GM10248 (cell line): Measurements from ENCODE around the gene CHD6.
A peak's percentile ranks its signal among the peaks of the same experiment; 100 is the strongest.

Experiments
- CTCF ChIA-PET: fragments of 300-600 bp; sonication (Branson Sonifier 250); formaldehyde crosslinking; extraction: SDS; loops from one replicate; lab custom pipeline; 2021; ENCODE audit warnings: antibody characterized with exemption; lab: Yijun Ruan, JAX
- POLR2A ChIA-PET: fragments of 350-650 bp; sonication (Branson Sonifier 250); formaldehyde crosslinking; extraction: SDS; loops from one replicate; lab custom pipeline; 2020; ENCODE audit warnings: antibody characterized with exemption; lab: Yijun Ruan, JAX
- DNase-seq: peaks from one replicate; pipeline ENCODE4 v3.0.0; 2012; ENCODE audit errors: extremely low spot score
- CTCF ChIP-seq: IDR thresholded peaks from 2 replicates; pipeline ENCODE4 v1.5.1; 2012; ENCODE audit warnings: mild to moderate bottlenecking, low read depth; ENCODE audit errors: extremely low read depth, missing control alignments, control extremely low read depth

The CHD6 gene

DNA sequence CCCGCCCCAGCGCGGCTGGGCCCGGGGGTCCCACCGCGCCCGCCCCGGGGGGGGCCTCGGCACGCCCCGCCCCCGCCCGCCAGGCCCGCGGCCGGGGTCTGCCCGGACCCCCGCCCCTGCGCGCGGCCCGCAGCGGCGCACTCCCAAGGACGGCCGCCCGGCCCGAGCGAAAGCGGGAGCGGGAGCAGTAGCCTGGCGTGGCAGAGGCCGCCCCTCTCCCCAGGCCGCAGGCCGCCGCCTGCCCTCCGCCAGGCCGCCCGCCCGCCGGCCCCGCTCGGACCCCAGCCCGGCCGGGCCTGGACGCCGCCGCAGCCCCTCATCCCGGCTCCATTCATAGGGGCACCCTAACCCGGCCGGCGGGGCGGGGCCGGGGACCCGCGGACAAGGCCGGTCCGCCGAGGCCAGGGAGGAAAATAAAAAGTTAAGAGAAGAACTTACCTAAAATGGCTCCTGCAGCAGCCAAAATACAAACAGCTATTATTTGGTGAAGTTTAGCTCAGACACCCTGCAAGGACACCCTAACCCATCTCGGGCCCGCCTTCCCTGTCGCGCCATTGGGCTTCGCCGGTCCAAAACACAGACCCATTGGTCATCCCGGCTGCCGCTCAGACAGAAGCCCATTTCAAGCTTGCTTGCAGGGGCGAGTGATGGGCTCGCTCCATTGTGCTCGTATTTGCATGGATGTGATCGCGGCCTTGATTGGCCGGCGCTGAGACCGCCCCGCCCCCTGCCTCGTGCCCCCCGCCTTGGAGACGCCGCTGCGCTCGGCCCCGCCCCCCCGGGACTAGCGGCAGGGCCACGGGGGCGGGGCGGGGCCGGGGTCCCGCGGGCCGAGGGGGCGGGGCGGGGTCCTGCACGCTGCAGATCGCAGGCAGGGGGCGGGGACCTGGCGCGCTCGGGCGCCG, at the start of gene CHD6:
Gene CHD6 (minus strand): TSS at position 476 of the 905 bp plus-strand sequence. CDS start 67,040 bp downstream, outside the sequence.
- ChIA-PET POLR2A (interaction anchor here (1.0 to 1.1 kb wide), 3 partner anchors 47 to 878 kb away, joined by 3 to 5 read pairs (median 3); no protein-coding TSS in a partner anchor), CTCF (interaction anchor here (0.9 to 1.3 kb wide), 5 partner anchors 9 to 75 kb away, joined by 3 to 5 read pairs (median 3); no protein-coding TSS in a partner anchor)
- TF ChIP-seq CTCF: no peak
- peak; percentile 98 for DNase-seq

DNA sequence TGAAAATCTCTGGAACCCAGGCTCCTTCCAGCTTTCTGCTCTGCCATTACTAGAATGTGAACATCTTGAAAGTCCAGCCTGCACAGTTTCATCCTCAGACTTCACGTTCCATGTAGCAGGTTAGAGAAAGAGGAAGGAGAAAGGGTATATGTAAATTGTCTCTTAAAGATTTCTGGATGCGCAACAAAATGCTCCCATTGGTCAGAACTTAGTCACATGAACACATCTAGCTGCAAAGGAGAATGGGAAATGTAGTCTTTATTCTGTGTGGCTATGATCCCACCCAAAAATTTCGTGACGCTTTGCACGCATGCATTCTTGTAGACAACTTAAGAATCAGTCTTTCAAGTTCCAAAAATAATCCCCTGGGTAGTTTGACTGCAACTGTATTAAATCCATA, 46.4 kb upstream of the CHD6 start:
- CTCF ChIA-PET: interaction anchor here (1.4 kb wide), 1 partner anchor 28 kb away, joined by 4 read pairs; no protein-coding TSS in a partner anchor
- DNase-seq: peak; percentile 25
- TF ChIP-seq CTCF: no peak
- POLR2A ChIA-PET: no interaction called here

DNA sequence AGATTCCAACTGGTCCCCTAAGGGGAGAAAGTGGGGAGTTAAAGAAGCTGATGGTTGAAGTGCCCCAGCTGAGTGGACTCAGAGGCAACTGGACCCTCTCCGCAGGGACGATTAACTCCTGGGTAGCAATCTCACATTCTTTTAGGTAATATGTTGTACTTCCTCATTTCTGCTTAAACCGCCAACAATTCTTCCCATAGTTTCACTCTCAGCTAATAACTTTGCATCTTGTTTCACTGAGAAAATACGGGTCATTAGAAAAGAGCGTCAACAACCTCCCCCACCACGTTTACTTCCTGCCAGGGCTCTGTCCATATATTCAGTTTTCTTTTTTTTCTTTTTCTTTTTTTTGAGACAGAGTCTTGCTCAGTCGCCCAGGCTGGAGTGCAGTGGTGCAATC, 39.5 kb upstream of the CHD6 start:
- ChIA-PET POLR2A (no interaction called here), CTCF (interaction anchor here (0.6 to 1.4 kb wide), 2 partner anchors 9 to 13 kb away, joined by 3 to 4 read pairs; no protein-coding TSS in a partner anchor)
- no peak for TF ChIP-seq CTCF
- no peak for DNase-seq

- TF ChIP-seq CTCF: no peak
- no peak for DNase-seq
- POLR2A ChIA-PET: interaction anchor here (0.6 kb wide), 1 partner anchor 260 kb away, joined by 3 read pairs; no protein-coding TSS in a partner anchor
- CTCF ChIA-PET: no interaction called here
These were observed 37.9 kb upstream of the CHD6 start for GRCh38 chr20:41655962-41656618.

DNA sequence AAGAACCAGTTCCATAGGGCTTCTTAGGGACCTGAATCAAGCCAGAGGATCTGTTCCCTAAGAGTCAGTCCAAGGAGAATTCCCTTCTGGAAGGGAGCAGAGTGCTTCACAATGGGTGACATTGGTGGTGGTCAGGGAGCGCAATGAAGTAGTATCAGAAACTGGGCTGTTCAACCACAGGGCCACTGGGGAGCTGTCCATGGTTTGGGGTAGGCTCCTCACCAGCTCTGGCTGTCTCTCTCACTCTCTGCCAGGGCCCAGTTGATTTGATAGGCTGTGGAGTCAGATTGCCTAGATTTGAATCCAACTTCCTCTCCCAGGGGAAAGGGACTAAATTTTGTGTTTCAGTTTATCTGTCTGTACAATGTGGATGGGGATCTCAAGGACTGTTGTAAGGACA, 36.7 kb upstream of the CHD6 start:
- no peak for TF ChIP-seq CTCF
- no peak for DNase-seq
- CTCF ChIA-PET: no interaction called here
- POLR2A ChIA-PET: no interaction called here

- ChIA-PET CTCF (no interaction called here), POLR2A (no interaction called here)
- TF ChIP-seq CTCF: no peak
- DNase-seq: no peak
These were observed 36.1 kb upstream of the CHD6 start for GRCh38 chr20:41654292-41654691.
